ENCODE results near the gene CYP11A1.
A peak's percentile ranks its signal among the peaks of the same experiment; 100 is the strongest.

Gene CYP11A1

GRCh38 chr15:74318376-74319137 lies 48.9 kb downstream of the CYP11A1 start:
- DNase-seq = no peak

GRCh38 chr15:74317820-74318375 lies 49.5 kb downstream of the CYP11A1 start:
- DNase-seq = no peak

GRCh38 chr15:74316141-74316540 lies 51.3 kb downstream of the CYP11A1 start:
- no peak for DNase-seq

GRCh38 chr15:74315626-74316025 lies 51.8 kb downstream of the CYP11A1 start:
- peak; percentile 86 for DNase-seq

- peak; percentile 66 for DNase-seq
Observed at GRCh38 chr15:74314795-74315438, 52.5 kb downstream of the CYP11A1 start.

GRCh38 chr15:74313889-74314288 lies 53.6 kb downstream of the CYP11A1 start:
- no peak for DNase-seq

- DNase-seq = no peak
Observed at GRCh38 chr15:74312445-74313007, 54.9 kb downstream of the CYP11A1 start.

- DNase-seq = no peak
Observed at GRCh38 chr15:74311734-74312444, 55.6 kb downstream of the CYP11A1 start.

GRCh38 chr15:74307827-74308811 lies 59.3 kb downstream of the CYP11A1 start:
- no peak for DNase-seq

- no peak for DNase-seq
Observed at GRCh38 chr15:74306781-74307217, 60.6 kb downstream of the CYP11A1 start.

GRCh38 chr15:74305687-74306086 lies 61.8 kb downstream of the CYP11A1 start:
- no peak for DNase-seq

GRCh38 chr15:74304431-74304830 lies 63.0 kb downstream of the CYP11A1 start:
- DNase-seq = no peak

GRCh38 chr15:74303741-74304309 lies 63.6 kb downstream of the CYP11A1 start:
- no peak for DNase-seq

GRCh38 chr15:74302821-74303359 lies 64.6 kb downstream of the CYP11A1 start:
- DNase-seq = no peak

GRCh38 chr15:74301583-74302361 lies 65.7 kb downstream of the CYP11A1 start:
- no peak for DNase-seq

- no peak for DNase-seq
Observed at GRCh38 chr15:74300057-74300795, 67.2 kb downstream of the CYP11A1 start.

GRCh38 chr15:74297887-74298286 lies 69.6 kb downstream of the CYP11A1 start:
- no peak for DNase-seq

- no peak for DNase-seq
Observed at GRCh38 chr15:74295800-74296199, 71.6 kb downstream of the CYP11A1 start.

- no peak for DNase-seq
Observed at GRCh38 chr15:74294010-74294409, 73.4 kb downstream of the CYP11A1 start.
